Spleen (tissue), 11 donors: ENCODE data around the gene PGF. TPM values are rescaled to one million over a fixed set of nuclear protein-coding genes. Genes with fewer than 3 reads are reported as not detected.

ENCODE experiments used
- DNase-seq: peaks from one replicate; pipeline ENCODE4 v3.0.0-alpha.2; 2020
- H3K27ac ChIP-seq, 8 donors: fragments of 200-600 bp; sonication (generic) in 7 of 8; 1 replicate in 4 of 8; 2 replicates in 4 of 8; pipeline versions ENCODE4 v1.5.0 to v1.8.0; 2016 to 2021; ENCODE audit warnings: inconsistent platforms in 4 of 8, mild to moderate bottlenecking in 4 of 8, moderate library complexity in 1 of 8
- H3K27me3 ChIP-seq, 7 donors: fragments of 200-600 bp; sonication (generic) in 6 of 7; replicated peaks in 1 of 7; 1 replicate in 4 of 7; 2 replicates in 3 of 7; pipeline versions ENCODE4 v1.5.0 to v1.8.0; 2016 to 2021; ENCODE audit warnings: inconsistent platforms in 3 of 7, mild to moderate bottlenecking in 1 of 7
- H3K36me3 ChIP-seq, 6 donors: fragments of 200-600 bp; sonication (generic) in 5 of 6; 1 replicate in 4 of 6; 2 replicates in 2 of 6; pipeline versions ENCODE4 v1.5.0 to v1.8.0; 2016 to 2021; ENCODE audit warnings: inconsistent platforms in 2 of 6
- H3K4me1 ChIP-seq, 6 donors: fragments of 200-600 bp; sonication (generic) in 5 of 6; 1 replicate in 3 of 6; 2 replicates in 3 of 6; pipeline versions ENCODE4 v1.5.0 to v1.8.0; 2016 to 2021; ENCODE audit warnings: inconsistent platforms in 3 of 6
- H3K4me3 ChIP-seq, 8 donors: fragments of 200-600 bp; sonication (generic) in 7 of 8; 1 replicate in 4 of 8; 2 replicates in 4 of 8; pipeline versions ENCODE4 v1.5.0 to v1.8.0; 2016 to 2021; ENCODE audit warnings: inconsistent platforms in 4 of 8, mild to moderate bottlenecking in 4 of 8, moderate library complexity in 2 of 8
- H3K9me3 ChIP-seq, 8 donors: fragments of 200-600 bp; sonication (generic) in 7 of 8; 1 replicate in 4 of 8; 2 replicates in 4 of 8; pipeline versions ENCODE4 v1.5.0 to v1.8.0; 2016 to 2021; ENCODE audit warnings: inconsistent platforms in 4 of 8
- POLR2A ChIP-seq, 3 donors: fragments of 450-650 bp; IDR thresholded peaks; one replicate each; pipeline ENCODE4 v1.5.1; 2017; ENCODE audit warnings: antibody characterized with exemption in 3 of 3, mild to moderate bottlenecking in 1 of 3
- POLR2AphosphoS5 ChIP-seq, 3 donors: sonication (generic); formaldehyde crosslinking; IDR thresholded peaks; one replicate each; pipeline ENCODE4 v1.5.1; 2017; ENCODE audit warnings: antibody characterized with exemption in 3 of 3
- WGBS, 5 donors: extraction: QIAGEN DNeasy Blood & Tissue Kit in 3 of 5; methylation state at CpG; one replicate each; pipeline versions ENCODE4 v1.1.5 to v1.1.7; 2013 to 2018; 5-methylcytosine and 5-hydroxymethylcytosine counted together
- intact Hi-C: fragments of 100-400 bp; cut with DNase I; formaldehyde crosslinking; loops from one replicate; pipeline ENCODE4 v1.15.0; 2023; ENCODE audit warnings: low total_unique reads
- polyA plus RNA-seq, 3 donors: library from polyadenylated mRNA; stranded (reverse); fragments of 200-250 nt; gene quantifications; one replicate each; pipeline ENCODE4 v1.2.1, GENCODE V29; 2013
- total RNA-seq, 7 donors: library from RNA; depleted of rRNA in 3 of 7; stranded (reverse); fragments of >200 nt in 3 of 7; fragmentation: NEBNext Ultra II Directional in 4 of 7; extraction: Animal tissue kit (Norgen Biotek cat#: 25700) in 4 of 7; gene quantifications; one replicate each; pipeline versions ENCODE4 v1.1.0 to v1.2.1, GENCODE V29; 2016 to 2021
- TF ChIP-seq, protein P1 (sequence below), 11 experiments: fragments of 200-600 bp in 7 of 11; fragments of 450-650 bp in 4 of 11; sonication (generic) in 4 of 11; IDR thresholded peaks in 8 of 11; conservative IDR thresholded peaks in 3 of 11; 1 replicate in 7 of 11; 2 replicates in 4 of 11; pipeline versions ENCODE4 v1.4.0 to v1.8.0; 2016 to 2021; ENCODE audit warnings: antibody characterized with exemption in 11 of 11, inconsistent platforms in 4 of 11, mild to moderate bottlenecking in 1 of 11
- donor health status: healthy with polysubstance abuse.
- donor health status: DM: no; HTN: no; CAD: no; lungs with moderate emphysema.
- donor health status: DM: no; HTN: no; CAD: no.
- donor health status: Bipolar disorder and iron deficiency.
- donor health status: healthy.
- donor health status: DM: no; HTN: no; CAD: no.
- donor health status: DM: yes; HTN: yes; CAD: no.

The PGF gene
- total and polyA plus RNA-seq, 10 donors: 0.87 to 7.7 (median 2.7) TPM

DNA sequence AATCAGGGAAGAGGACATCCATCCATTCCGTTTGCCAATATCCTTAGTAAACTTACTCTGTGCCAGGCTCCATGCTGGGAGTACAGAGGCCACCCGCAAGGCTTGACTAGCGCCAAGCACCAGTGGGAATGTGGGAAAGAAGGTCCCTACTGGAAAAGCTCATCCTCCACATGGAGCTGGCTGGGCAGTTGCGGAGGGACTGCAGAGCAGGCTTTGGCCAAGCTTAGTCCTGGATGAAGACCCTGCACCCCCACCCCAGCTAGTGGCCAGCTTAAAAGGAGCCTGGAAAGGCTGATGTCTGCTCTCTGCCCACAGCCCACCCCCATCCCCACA, 25.0 kb upstream of the PGF start:
- H3K4me3 ChIP-seq: no peak overlapping the region
- intact Hi-C loops: no loop called here
- H3K27me3 ChIP-seq: no peaks in the 10 kb centered on the region
- H3K27ac ChIP-seq: peak overlapping the region in 2 of 8 donors; percentile 14 to 24
- H3K9me3 ChIP-seq: no peaks in the 10 kb centered on the region
- H3K4me1 ChIP-seq: peaks cover 0 to 16% (median 3%) of the 10 kb centered on the region in 6 donors
- TF ChIP-seq, protein P1, sequence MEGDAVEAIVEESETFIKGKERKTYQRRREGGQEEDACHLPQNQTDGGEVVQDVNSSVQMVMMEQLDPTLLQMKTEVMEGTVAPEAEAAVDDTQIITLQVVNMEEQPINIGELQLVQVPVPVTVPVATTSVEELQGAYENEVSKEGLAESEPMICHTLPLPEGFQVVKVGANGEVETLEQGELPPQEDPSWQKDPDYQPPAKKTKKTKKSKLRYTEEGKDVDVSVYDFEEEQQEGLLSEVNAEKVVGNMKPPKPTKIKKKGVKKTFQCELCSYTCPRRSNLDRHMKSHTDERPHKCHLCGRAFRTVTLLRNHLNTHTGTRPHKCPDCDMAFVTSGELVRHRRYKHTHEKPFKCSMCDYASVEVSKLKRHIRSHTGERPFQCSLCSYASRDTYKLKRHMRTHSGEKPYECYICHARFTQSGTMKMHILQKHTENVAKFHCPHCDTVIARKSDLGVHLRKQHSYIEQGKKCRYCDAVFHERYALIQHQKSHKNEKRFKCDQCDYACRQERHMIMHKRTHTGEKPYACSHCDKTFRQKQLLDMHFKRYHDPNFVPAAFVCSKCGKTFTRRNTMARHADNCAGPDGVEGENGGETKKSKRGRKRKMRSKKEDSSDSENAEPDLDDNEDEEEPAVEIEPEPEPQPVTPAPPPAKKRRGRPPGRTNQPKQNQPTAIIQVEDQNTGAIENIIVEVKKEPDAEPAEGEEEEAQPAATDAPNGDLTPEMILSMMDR (IDR thresholded peaks at IDR 0.05 in 8 of 11, conservative IDR thresholded peaks at IDR 0.05 in 3 of 11): no peak
- TF ChIP-seq POLR2AphosphoS5 (IDR thresholded peaks at IDR 0.05): no peak
- TF ChIP-seq POLR2A (IDR thresholded peaks at IDR 0.05): no peak
- H3K36me3 ChIP-seq: no peaks in the 10 kb centered on the region
- no peak for DNase-seq
- 88 to 97% (median 91%) methylated on average over 4 of the region's 4 CpGs for WGBS, 5 donors

DNA sequence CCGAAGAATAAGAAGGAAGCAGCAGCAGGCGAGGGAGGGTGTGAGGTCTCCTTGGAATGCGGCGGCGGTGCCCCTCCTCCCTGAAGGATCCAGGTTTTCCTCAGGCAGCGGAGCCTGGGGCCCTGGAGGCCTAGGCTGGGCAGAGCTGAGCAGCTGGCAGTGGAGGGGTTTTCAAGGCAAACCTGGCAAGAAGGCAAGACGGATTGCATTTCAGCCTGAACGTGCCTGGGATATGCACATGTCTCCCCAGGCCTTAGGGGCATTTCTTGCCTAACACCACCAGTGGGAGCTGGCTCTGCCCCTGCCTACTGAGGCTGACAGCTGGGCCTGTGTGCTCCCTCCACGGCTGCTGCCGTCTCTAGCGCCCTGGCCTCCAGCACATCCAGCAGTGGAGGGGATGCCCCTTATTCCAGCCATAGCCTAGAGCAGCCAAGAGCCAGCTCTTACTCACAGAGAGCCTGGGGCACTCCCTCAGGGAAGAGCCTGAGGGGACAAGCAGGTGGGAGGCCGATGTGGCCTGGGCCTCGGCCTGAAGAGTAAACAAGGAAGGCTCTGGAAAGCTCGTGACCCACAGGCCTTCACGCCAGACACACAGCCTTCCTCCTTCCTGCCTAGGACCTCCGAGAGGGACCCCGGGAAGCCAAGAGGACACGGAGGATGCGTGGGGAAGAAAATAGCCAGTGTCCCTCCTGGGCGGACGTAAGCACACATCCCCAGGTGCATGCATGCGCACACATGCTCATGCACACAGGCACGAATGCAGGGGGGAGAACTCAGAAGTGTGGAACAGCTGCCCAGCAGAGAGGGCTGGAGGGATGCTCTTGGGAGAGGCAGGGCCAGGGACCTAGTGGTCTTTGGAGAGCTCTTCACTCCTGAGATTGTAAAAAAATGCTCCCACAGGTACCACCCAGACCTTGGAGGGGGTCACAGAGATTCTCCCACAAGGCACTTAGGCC, 24.3 kb upstream of the PGF start:
- no peak for DNase-seq
- H3K27me3 ChIP-seq: no peaks in the 10 kb centered on the region
- TF ChIP-seq POLR2AphosphoS5 (IDR thresholded peaks at IDR 0.05): no peak
- TF ChIP-seq, protein P1 (IDR thresholded peaks at IDR 0.05 in 8 of 11, conservative IDR thresholded peaks at IDR 0.05 in 3 of 11): no peak
- TF ChIP-seq POLR2A (IDR thresholded peaks at IDR 0.05): no peak
- H3K27ac ChIP-seq: peak overlapping the region in 1 of 8 donors; percentile 0
- 74 to 90% (median 81%) methylated on average over 21 to 23 of the region's 23 CpGs for WGBS, 5 donors
- no peaks in the 10 kb centered on the region for H3K9me3 ChIP-seq
- H3K4me1 ChIP-seq: peaks cover 0 to 16% (median 3%) of the 10 kb centered on the region in 6 donors
- no peak overlapping the region for H3K4me3 ChIP-seq
- intact Hi-C loops: no loop called here
- no peaks in the 10 kb centered on the region for H3K36me3 ChIP-seq

GRCh38 chr14:74979029-74979428, 23.6 kb upstream of the PGF start:
- no peaks in the 10 kb centered on the region for H3K36me3 ChIP-seq
- no peaks in the 10 kb centered on the region for H3K9me3 ChIP-seq
- TF ChIP-seq POLR2AphosphoS5 (IDR thresholded peaks at IDR 0.05) (no peak), POLR2A (IDR thresholded peaks at IDR 0.05) (no peak)
- TF ChIP-seq, protein P1 (IDR thresholded peaks at IDR 0.05 in 8 of 11, conservative IDR thresholded peaks at IDR 0.05 in 3 of 11): no peak
- H3K4me1 ChIP-seq: peaks cover 0 to 16% (median 4%) of the 10 kb centered on the region in 6 donors
- H3K27ac ChIP-seq: no peak overlapping the region
- 69 to 87% (median 84%) methylated on average over 4 of the region's 4 CpGs for WGBS, 5 donors
- intact Hi-C loops: no loop called here
- H3K27me3 ChIP-seq: no peaks in the 10 kb centered on the region
- no peak for DNase-seq
- H3K4me3 ChIP-seq: no peak overlapping the region

DNA sequence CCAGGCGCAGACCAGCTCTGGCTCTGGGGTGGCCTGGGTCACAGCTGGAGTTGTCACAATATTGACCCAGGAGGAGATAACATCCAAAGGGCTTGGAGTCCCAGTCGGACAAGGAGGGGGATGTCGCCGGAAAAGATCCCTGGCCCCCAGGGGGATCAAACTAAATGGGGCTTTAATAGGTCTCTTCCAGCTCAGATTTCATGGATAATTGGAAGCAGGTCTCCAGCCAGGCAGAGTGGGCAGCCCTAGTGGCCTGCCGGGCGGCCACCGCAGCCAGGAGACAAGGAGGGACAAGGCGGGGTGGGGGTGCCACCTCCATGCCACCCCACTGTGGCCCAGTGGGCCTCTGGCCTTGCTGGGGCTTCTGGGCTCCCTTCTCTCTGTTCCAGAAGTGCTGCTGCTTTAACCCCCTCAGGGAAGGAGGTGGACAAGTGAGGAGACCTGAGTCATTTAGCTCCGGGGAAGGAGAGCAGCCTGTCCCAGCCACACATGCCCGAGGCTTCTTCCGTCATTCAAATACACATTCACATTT, 23.1 kb upstream of the PGF start:
- WGBS, 5 donors: 90 to 96% (median 93%) methylated on average over 9 to 11 of the region's 11 CpGs
- no peaks in the 10 kb centered on the region for H3K36me3 ChIP-seq
- no peak overlapping the region for H3K4me3 ChIP-seq

More for the DNA sequence above, 23.1 kb upstream of the PGF start:
- no peaks in the 10 kb centered on the region for H3K9me3 ChIP-seq
- no peak for DNase-seq
- intact Hi-C loops: no loop called here
- TF ChIP-seq POLR2A (IDR thresholded peaks at IDR 0.05): no peak
- TF ChIP-seq, protein P1 (IDR thresholded peaks at IDR 0.05 in 8 of 11, conservative IDR thresholded peaks at IDR 0.05 in 3 of 11): no peak
- TF ChIP-seq POLR2AphosphoS5 (IDR thresholded peaks at IDR 0.05): no peak
- peaks cover 0 to 20% (median 9%) of the 10 kb centered on the region in 6 donors for H3K4me1 ChIP-seq
- no peaks in the 10 kb centered on the region for H3K27me3 ChIP-seq
- H3K27ac ChIP-seq: no peak overlapping the region
